IMR-90 (cell line): ENCODE data around the gene TFCP2. TPM values are rescaled to one million over a fixed set of nuclear protein-coding genes. Genes with fewer than 3 reads are reported as not detected.

Experiments
- ATAC-seq: fragments of 200-7000 bp; cut with Tn5 transposase; 2 replicates; pipeline ENCODE4 v1.9.1; 2020; ENCODE audit warnings: low read depth, mild to moderate bottlenecking, moderate library complexity
- BruUV-seq: library from RNA; stranded (reverse); fragments of 400-500 nt; replicated peaks from 2 replicates; lab custom pipeline; 2021; lab: Mats Ljungman, UMichigan
- CTCF ChIA-PET: fragments of 300-600 bp; formaldehyde crosslinking; extraction: SDS; loops from one replicate; lab custom pipeline; 2021; ENCODE audit warnings: antibody characterized with exemption; lab: Yijun Ruan, JAX
- POLR2A ChIA-PET: fragments of 300-600 bp; sonication (Branson Sonifier 250); formaldehyde crosslinking; loops from one replicate; lab custom pipeline; 2022; ENCODE audit warnings: antibody characterized with exemption; ENCODE audit not compliant: unreplicated experiment; lab: Charles Lee
- DNase-seq: peaks from one replicate; pipeline ENCODE4 v3.0.0; 2013
- H2AFZ ChIP-seq: replicated peaks from 2 replicates; pipeline ENCODE3; 2013; ENCODE audit warnings: low read length, mild to moderate bottlenecking; ENCODE audit not compliant: poor library complexity
- H2AK5ac ChIP-seq: 2 replicates; pipeline ENCODE4 v1.6.1; 2013; ENCODE audit warnings: low read depth, low read length, inconsistent platforms
- H2AK9ac ChIP-seq: replicated peaks from 2 replicates; pipeline ENCODE3; 2013; ENCODE audit warnings: mild to moderate bottlenecking, low read depth, low read length, moderate library complexity; ENCODE audit not compliant: poor library complexity
- H2BK120ac ChIP-seq: 2 replicates; pipeline ENCODE4 v1.6.1; 2013; ENCODE audit warnings: low read depth, low read length, inconsistent platforms
- H2BK15ac ChIP-seq: 3 replicates; pipeline ENCODE4 v1.6.1; 2013; ENCODE audit warnings: low read depth, low read length, inconsistent platforms
- H2BK20ac ChIP-seq: 2 replicates; pipeline ENCODE4 v1.6.1; 2013; ENCODE audit warnings: low read depth, mild to moderate bottlenecking, inconsistent platforms, low read length, moderate library complexity
- H2BK5ac ChIP-seq: 2 replicates; pipeline ENCODE4 v1.6.1; 2013; ENCODE audit warnings: mild to moderate bottlenecking, low read depth, low read length, inconsistent platforms; ENCODE audit not compliant: poor library complexity, severe bottlenecking
- H3K14ac ChIP-seq: replicated peaks from 2 replicates; pipeline ENCODE4 v1.6.1; 2013; ENCODE audit warnings: low read depth, low read length, inconsistent platforms
- H3K18ac ChIP-seq: 2 replicates; pipeline ENCODE4 v1.6.1; 2013; ENCODE audit warnings: low read depth, low read length, control low read depth
- H3K23ac ChIP-seq: 2 replicates; pipeline ENCODE4 v1.6.1; 2013; ENCODE audit warnings: low read depth, low read length, inconsistent platforms
- H3K27ac ChIP-seq: 2 replicates; pipeline ENCODE4 v1.5.1; 2013; ENCODE audit warnings: mild to moderate bottlenecking, control low read depth, low read length; ENCODE audit not compliant: insufficient read depth
- H3K27me3 ChIP-seq: 2 replicates; pipeline ENCODE4 v1.6.1; 2013; ENCODE audit warnings: low read length; ENCODE audit not compliant: control insufficient read depth, insufficient read depth
- H3K36me3 ChIP-seq: 2 replicates; pipeline ENCODE4 v1.6.1; 2013; ENCODE audit warnings: low read length, mixed read lengths; ENCODE audit not compliant: control insufficient read depth, insufficient read depth
- H3K4ac ChIP-seq: 2 replicates; pipeline ENCODE4 v1.6.1; 2013; ENCODE audit warnings: low read depth, low read length, inconsistent platforms
- H3K4me1 ChIP-seq: 2 replicates; pipeline ENCODE4 v1.6.1; 2013; ENCODE audit warnings: low read length, mixed read lengths; ENCODE audit not compliant: control insufficient read depth, insufficient read depth
- H3K4me2 ChIP-seq: 2 replicates; pipeline ENCODE4 v1.6.1; 2013; ENCODE audit warnings: low read depth, mild to moderate bottlenecking, control low read depth, low read length, moderate library complexity
- H3K4me3 ChIP-seq: 2 replicates; pipeline ENCODE4 v1.5.1; 2013; ENCODE audit warnings: low read depth, mild to moderate bottlenecking, control low read depth, low read length, moderate library complexity; ENCODE audit not compliant: insufficient read depth
- H3K56ac ChIP-seq: 2 replicates; pipeline ENCODE4 v1.6.1; 2013; ENCODE audit warnings: low read length, inconsistent platforms; ENCODE audit not compliant: insufficient read depth; ENCODE audit errors: extremely low read depth
- H3K79me1 ChIP-seq, 2 experiments: 2 replicates each; pipeline ENCODE4 v1.6.1; 2013; ENCODE audit warnings: low read length in 2 of 2, inconsistent platforms in 1 of 2, low read depth in 1 of 2
- H3K9ac ChIP-seq: 2 replicates; pipeline ENCODE4 v1.6.1; 2013; ENCODE audit warnings: low read depth, low read length, control low read depth
- H3K9me1 ChIP-seq: 2 replicates; pipeline ENCODE4 v1.6.1; 2013; ENCODE audit warnings: low read length, inconsistent platforms; ENCODE audit not compliant: insufficient read depth
- H3K9me3 ChIP-seq: 2 replicates; pipeline ENCODE4 v1.6.1; 2013; ENCODE audit warnings: low read length; ENCODE audit not compliant: control insufficient read depth, insufficient read depth
- H4K20me1 ChIP-seq: 2 replicates; pipeline ENCODE4 v1.6.1; 2013; ENCODE audit warnings: low read length, inconsistent platforms; ENCODE audit not compliant: insufficient read depth
- H4K5ac ChIP-seq: 2 replicates; pipeline ENCODE4 v1.6.1; 2013; ENCODE audit warnings: mild to moderate bottlenecking, low read depth, low read length, control low read depth
- H4K8ac ChIP-seq, 2 experiments: 2 replicates each; pipeline ENCODE4 v1.6.1; 2013; ENCODE audit warnings: low read depth in 2 of 2, low read length in 2 of 2, control low read depth in 1 of 2, inconsistent platforms in 1 of 2
- H4K91ac ChIP-seq: 2 replicates; pipeline ENCODE4 v1.6.1; 2013; ENCODE audit warnings: low read depth, low read length, inconsistent platforms; ENCODE audit not compliant: insufficient read depth
- BHLHE40 ChIP-seq: fragments of 150-350 bp; IDR thresholded peaks from 2 replicates; pipeline ENCODE4 v1.6.1; 2016; ENCODE audit warnings: mild to moderate bottlenecking, low read depth, low read length
- CEBPB ChIP-seq: IDR thresholded peaks from 2 replicates; pipeline ENCODE4 v1.6.1; 2012; ENCODE audit warnings: low read depth, low read length, improper control_type of control experiment
- CHD1 ChIP-seq: IDR thresholded peaks from 2 replicates; pipeline ENCODE4 v1.6.1; 2012; ENCODE audit warnings: low read depth, low read length, improper control_type of control experiment
- FOS ChIP-seq: fragments of 150-350 bp; IDR thresholded peaks from 2 replicates; pipeline ENCODE4 v1.6.1; 2016; ENCODE audit warnings: low read depth, low read length
- MAFK ChIP-seq: IDR thresholded peaks from 2 replicates; pipeline ENCODE4 v1.6.1; 2012; ENCODE audit warnings: low read depth, low read length, improper control_type of control experiment
- MXI1 ChIP-seq: IDR thresholded peaks from 2 replicates; pipeline ENCODE4 v1.6.1; 2012; ENCODE audit warnings: low read depth, mild to moderate bottlenecking, low read length, moderate library complexity, borderline replicate concordance
- NFE2L2 ChIP-seq: fragments of 150-350 bp; IDR thresholded peaks from 2 replicates; pipeline ENCODE4 v1.6.1; 2016; ENCODE audit warnings: low read depth, mild to moderate bottlenecking, low read length
- RCOR1 ChIP-seq: IDR thresholded peaks from 2 replicates; pipeline ENCODE4 v1.6.1; 2012; ENCODE audit warnings: mild to moderate bottlenecking, low read length, improper control_type of control experiment; ENCODE audit not compliant: insufficient replicate concordance
- RFX5 ChIP-seq: IDR thresholded peaks from 2 replicates; pipeline ENCODE4 v1.8.0; 2012; ENCODE audit warnings: low read depth, mild to moderate bottlenecking, low read length, moderate library complexity
- SMC3 ChIP-seq: fragments of 150-350 bp; IDR thresholded peaks from 2 replicates; pipeline ENCODE4 v1.6.1; 2016; ENCODE audit warnings: low read depth, mild to moderate bottlenecking, antibody characterized with exemption, low read length, moderate library complexity
- WGBS, 2 experiments: methylation state at CpG; one replicate each; pipeline versions ENCODE4 v1.1.5 to v1.1.7; 2013; ENCODE audit warnings: missing lambda C conversion rate in 2 of 2; ENCODE audit not compliant: insufficient read length in 1 of 2; ENCODE audit errors: extremely low coverage in 2 of 2; 5-methylcytosine and 5-hydroxymethylcytosine counted together
- dilution Hi-C: fragments of 300-500 bp; cut with HindIII; formaldehyde crosslinking; loops from one replicate; pipeline ENCODE4 v1.14.3; 2018; ENCODE audit warnings: low sequenced_read_pairs; ENCODE audit not compliant: unreplicated experiment
- in situ Hi-C: fragments of 300-500 bp; cut with MboI; formaldehyde crosslinking; loops from 3 replicates; pipeline ENCODE4 v1.14.3; 2019; ENCODE audit warnings: low sequenced_read_pairs, inconsistent platforms, mixed read lengths
- intact Hi-C: fragments of 100-400 bp; cut with micrococcal nuclease; formaldehyde crosslinking; loops from 2 replicates; pipeline ENCODE4 v1.10.0; 2022
- polyA plus RNA-seq, 3 experiments: library from polyadenylated mRNA; depleted of rRNA; stranded (reverse); fragments of >200 nt; gene quantifications; 2 replicates each; pipeline ENCODE4 v1.2.3, GENCODE V29; 2012; ENCODE audit warnings: low replicate concordance in 1 of 3
- total RNA-seq: library from RNA; depleted of rRNA; stranded (reverse); fragments of >200 nt; gene quantifications from 2 replicates; pipeline ENCODE4 v1.2.3, GENCODE V29; 2012
- TF ChIP-seq, protein P1 (sequence below): conservative IDR thresholded peaks from 2 replicates; pipeline ENCODE4 v1.5.1; 2012; ENCODE audit warnings: mild to moderate bottlenecking, low read depth, low read length, improper control_type of control experiment
- TF ChIP-seq, protein P2 (sequence below): fragments of 150-350 bp; IDR thresholded peaks from 2 replicates; pipeline ENCODE4 v1.6.1; 2017; ENCODE audit warnings: mild to moderate bottlenecking, antibody characterized with exemption, low read length, low read depth
- TF ChIP-seq, protein P3 (sequence below): fragments of 150-350 bp; IDR thresholded peaks from 2 replicates; pipeline ENCODE4 v1.6.1; 2016; ENCODE audit warnings: low read depth, mild to moderate bottlenecking, low read length, moderate library complexity, borderline replicate concordance

Gene TFCP2
- total and polyA plus RNA-seq, 2 of the 4 experiments (the other 2 are of a cell fraction) = 10.0 to 15.4 TPM

DNA sequence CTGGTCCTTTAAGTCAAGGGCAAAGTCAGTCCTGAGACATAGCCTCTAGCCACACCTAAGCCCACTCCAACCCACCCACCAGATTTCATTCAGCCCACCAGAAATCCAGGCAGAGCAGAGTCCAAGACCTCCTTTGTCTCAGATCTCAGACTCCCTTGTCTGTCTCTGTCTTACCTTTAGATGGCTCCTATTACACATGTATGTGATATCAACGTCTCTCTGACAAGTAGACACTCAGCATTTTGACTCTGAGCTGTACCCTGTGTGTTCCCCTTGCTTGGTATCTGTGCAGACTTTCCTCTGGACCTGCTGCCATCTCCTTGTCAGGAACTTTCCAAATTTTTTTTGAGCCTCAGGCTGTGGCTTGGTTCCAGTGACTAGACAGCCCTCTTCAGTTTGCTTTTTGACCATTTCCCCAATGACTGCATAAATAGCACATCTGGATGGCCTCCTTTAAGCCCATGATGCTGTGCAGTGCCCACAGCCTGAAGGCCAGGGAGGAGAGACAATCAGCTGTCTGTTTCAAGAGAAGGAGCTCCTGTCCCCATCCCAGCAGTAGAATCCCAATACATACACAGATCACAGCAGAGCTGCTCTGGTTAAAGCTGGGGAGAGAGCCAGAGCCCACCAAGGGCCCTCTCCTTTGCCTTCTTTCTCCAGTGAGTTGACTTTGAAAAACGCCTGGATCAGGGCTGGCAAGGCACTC lies 37.9 kb upstream of the TFCP2 start:
- no peaks in the 10 kb centered on the region for H3K4me1 ChIP-seq
- H4K91ac ChIP-seq = no peak overlapping the region
- H2AFZ ChIP-seq = no peak overlapping the region
- BruUV-seq = no TSS peak
- no peak overlapping the region for H3K14ac ChIP-seq
- no peak overlapping the region for H4K8ac ChIP-seq
- no peaks in the 10 kb centered on the region for H3K9me3 ChIP-seq
- no peak for TF ChIP-seq RFX5
- TF ChIP-seq, protein P1, sequence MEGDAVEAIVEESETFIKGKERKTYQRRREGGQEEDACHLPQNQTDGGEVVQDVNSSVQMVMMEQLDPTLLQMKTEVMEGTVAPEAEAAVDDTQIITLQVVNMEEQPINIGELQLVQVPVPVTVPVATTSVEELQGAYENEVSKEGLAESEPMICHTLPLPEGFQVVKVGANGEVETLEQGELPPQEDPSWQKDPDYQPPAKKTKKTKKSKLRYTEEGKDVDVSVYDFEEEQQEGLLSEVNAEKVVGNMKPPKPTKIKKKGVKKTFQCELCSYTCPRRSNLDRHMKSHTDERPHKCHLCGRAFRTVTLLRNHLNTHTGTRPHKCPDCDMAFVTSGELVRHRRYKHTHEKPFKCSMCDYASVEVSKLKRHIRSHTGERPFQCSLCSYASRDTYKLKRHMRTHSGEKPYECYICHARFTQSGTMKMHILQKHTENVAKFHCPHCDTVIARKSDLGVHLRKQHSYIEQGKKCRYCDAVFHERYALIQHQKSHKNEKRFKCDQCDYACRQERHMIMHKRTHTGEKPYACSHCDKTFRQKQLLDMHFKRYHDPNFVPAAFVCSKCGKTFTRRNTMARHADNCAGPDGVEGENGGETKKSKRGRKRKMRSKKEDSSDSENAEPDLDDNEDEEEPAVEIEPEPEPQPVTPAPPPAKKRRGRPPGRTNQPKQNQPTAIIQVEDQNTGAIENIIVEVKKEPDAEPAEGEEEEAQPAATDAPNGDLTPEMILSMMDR = no peak
- TF ChIP-seq MXI1 = no peak
- no peak for TF ChIP-seq BHLHE40
- TF ChIP-seq CEBPB = no peak
- TF ChIP-seq, protein P2, sequence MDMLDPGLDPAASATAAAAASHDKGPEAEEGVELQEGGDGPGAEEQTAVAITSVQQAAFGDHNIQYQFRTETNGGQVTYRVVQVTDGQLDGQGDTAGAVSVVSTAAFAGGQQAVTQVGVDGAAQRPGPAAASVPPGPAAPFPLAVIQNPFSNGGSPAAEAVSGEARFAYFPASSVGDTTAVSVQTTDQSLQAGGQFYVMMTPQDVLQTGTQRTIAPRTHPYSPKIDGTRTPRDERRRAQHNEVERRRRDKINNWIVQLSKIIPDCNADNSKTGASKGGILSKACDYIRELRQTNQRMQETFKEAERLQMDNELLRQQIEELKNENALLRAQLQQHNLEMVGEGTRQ = no peak
- TF ChIP-seq FOS = no peak
- TF ChIP-seq, protein P3, sequence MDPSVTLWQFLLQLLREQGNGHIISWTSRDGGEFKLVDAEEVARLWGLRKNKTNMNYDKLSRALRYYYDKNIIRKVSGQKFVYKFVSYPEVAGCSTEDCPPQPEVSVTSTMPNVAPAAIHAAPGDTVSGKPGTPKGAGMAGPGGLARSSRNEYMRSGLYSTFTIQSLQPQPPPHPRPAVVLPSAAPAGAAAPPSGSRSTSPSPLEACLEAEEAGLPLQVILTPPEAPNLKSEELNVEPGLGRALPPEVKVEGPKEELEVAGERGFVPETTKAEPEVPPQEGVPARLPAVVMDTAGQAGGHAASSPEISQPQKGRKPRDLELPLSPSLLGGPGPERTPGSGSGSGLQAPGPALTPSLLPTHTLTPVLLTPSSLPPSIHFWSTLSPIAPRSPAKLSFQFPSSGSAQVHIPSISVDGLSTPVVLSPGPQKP = no peak
- no peak for TF ChIP-seq MAFK
- TF ChIP-seq RCOR1 = no peak
- no peak for TF ChIP-seq CHD1
- TF ChIP-seq NFE2L2 = no peak
- no peak for TF ChIP-seq SMC3
- peaks cover 8% of the 10 kb centered on the region for H3K36me3 ChIP-seq
- DNase-seq = no peak
- dilution Hi-C loops (no loop called here), in situ Hi-C loops (no loop called here), intact Hi-C loops (no loop called here)
- no peak overlapping the region for H4K5ac ChIP-seq
- 86% methylated on average over 1 of the region's 2 CpGs; no CpG with 5 or more reads in 1 of the 2 experiments for WGBS, 2 experiments
- no peak overlapping the region for H3K23ac ChIP-seq
- POLR2A ChIA-PET = no interaction called here
- H2BK15ac ChIP-seq = no peak overlapping the region
- no peak overlapping the region for H3K9ac ChIP-seq
- no peak for ATAC-seq
- CTCF ChIA-PET = no interaction called here
- H3K4ac ChIP-seq = no peak overlapping the region
- H3K27ac ChIP-seq = no peak overlapping the region
- H3K79me1 ChIP-seq = peaks cover 5 to 14% of the 10 kb centered on the region in 2 experiments; a peak in 3 of 4 replicates
- H2BK20ac ChIP-seq = no peak overlapping the region
- no peak overlapping the region for H2BK120ac ChIP-seq
- no peak overlapping the region for H2AK5ac ChIP-seq
- H2AK9ac ChIP-seq = no peak overlapping the region
- H4K20me1 ChIP-seq = no peaks in the 10 kb centered on the region
- H3K4me2 ChIP-seq = no peak overlapping the region
- H3K27me3 ChIP-seq = no peaks in the 10 kb centered on the region
- H2BK5ac ChIP-seq = no peak overlapping the region
- no peak overlapping the region for H3K56ac ChIP-seq
- no peak overlapping the region for H3K18ac ChIP-seq
- H3K4me3 ChIP-seq = no peak overlapping the region
- peaks cover 5% of the 10 kb centered on the region for H3K9me1 ChIP-seq
